ENCODE results near the gene IQCB1.

The IQCB1 gene

DNA sequence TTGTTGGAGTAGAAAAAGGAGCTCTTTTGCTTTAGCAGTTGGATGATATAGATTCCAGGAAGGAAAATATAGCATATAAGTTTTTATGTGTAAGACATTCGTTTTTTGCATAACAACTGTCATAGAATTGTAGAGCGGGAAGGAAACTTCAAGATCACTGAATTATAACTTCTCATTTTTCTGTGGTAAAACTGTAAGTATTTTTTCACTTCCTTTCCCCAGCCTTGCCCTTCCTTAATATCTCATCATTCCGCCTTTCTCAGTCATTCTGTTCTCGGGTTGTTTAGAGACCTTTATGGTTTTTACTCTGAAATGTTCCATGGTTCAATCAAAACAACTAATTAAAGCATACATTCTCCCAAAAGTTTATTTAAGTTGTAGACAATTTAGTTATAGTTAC is 1.2 kb upstream of the IQCB1 start:
- TF ChIP-seq ZC3H10 (CRISPR knock-in tag; IDR thresholded peaks at IDR 0.05) (no peak), OSR1 (CRISPR knock-in tag; IDR thresholded peaks at IDR 0.05) (no peak), CREB5 (CRISPR knock-in tag; IDR thresholded peaks at IDR 0.05; ENCODE audit: low read depth) (no peak), CSRNP3 (CRISPR knock-in tag; IDR thresholded peaks at IDR 0.05) (no peak), GLIS3 (CRISPR knock-in tag; IDR thresholded peaks at IDR 0.05) (no peak), PPARA (CRISPR knock-in tag; IDR thresholded peaks at IDR 0.05; ENCODE audit: borderline replicate concordance) (no peak), BACH2 (CRISPR knock-in tag; IDR thresholded peaks at IDR 0.05; ENCODE audit: borderline replicate concordance) (no peak), TCF4 (CRISPR knock-in tag; IDR thresholded peaks at IDR 0.05; ENCODE audit: borderline replicate concordance) (no peak), ZFP3 (CRISPR knock-in tag; IDR thresholded peaks at IDR 0.05) (no peak), TSHZ2 (CRISPR knock-in tag; IDR thresholded peaks at IDR 0.05) (no peak), ZNF565 (CRISPR knock-in tag; conservative IDR thresholded peaks at IDR 0.05; ENCODE audit: low read depth) (no peak), ISL1 (CRISPR knock-in tag; IDR thresholded peaks at IDR 0.05) (no peak), TOX (CRISPR knock-in tag; IDR thresholded peaks at IDR 0.05; ENCODE audit: borderline replicate concordance) (no peak), CSDC2 (CRISPR knock-in tag; IDR thresholded peaks at IDR 0.05) (no peak), SNAI2 (CRISPR knock-in tag; IDR thresholded peaks at IDR 0.05) (no peak), POU6F1 (CRISPR knock-in tag; IDR thresholded peaks at IDR 0.05; ENCODE audit: borderline replicate concordance, low read depth) (no peak), ZNF70 (CRISPR knock-in tag; IDR thresholded peaks at IDR 0.05) (no peak), ZFP30 (CRISPR knock-in tag; IDR thresholded peaks at IDR 0.05) (no peak), ZNF8 (CRISPR knock-in tag; IDR thresholded peaks at IDR 0.05) (no peak), ESRRG (CRISPR knock-in tag; IDR thresholded peaks at IDR 0.05) (no peak)
- no peak for ATAC-seq

DNA sequence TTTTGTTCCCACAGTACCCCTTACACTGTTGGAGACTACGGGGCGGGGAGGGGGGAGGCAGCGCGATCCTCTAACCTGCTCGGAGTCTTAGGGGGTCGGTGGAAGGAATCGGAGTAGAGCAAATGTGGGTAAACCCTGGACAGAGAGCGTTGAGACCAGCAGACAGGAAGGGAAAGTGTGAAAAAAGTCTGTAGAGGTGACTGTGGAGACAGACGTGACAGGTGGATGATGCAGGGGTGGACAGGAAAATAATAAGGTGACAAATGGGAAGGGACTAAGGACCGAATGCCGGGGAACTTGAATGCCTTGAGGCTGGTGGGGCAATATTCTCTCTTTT is 573 bp upstream of the IQCB1 start:
- TF ChIP-seq PPARA (CRISPR knock-in tag; IDR thresholded peaks at IDR 0.05; ENCODE audit: borderline replicate concordance) (no peak), TOX (CRISPR knock-in tag; IDR thresholded peaks at IDR 0.05; ENCODE audit: borderline replicate concordance) (no peak), ZC3H10 (CRISPR knock-in tag; IDR thresholded peaks at IDR 0.05) (no peak), OSR1 (CRISPR knock-in tag; IDR thresholded peaks at IDR 0.05) (no peak), ISL1 (CRISPR knock-in tag; IDR thresholded peaks at IDR 0.05) (no peak)
- ATAC-seq, result peak; percentile 36

DNA sequence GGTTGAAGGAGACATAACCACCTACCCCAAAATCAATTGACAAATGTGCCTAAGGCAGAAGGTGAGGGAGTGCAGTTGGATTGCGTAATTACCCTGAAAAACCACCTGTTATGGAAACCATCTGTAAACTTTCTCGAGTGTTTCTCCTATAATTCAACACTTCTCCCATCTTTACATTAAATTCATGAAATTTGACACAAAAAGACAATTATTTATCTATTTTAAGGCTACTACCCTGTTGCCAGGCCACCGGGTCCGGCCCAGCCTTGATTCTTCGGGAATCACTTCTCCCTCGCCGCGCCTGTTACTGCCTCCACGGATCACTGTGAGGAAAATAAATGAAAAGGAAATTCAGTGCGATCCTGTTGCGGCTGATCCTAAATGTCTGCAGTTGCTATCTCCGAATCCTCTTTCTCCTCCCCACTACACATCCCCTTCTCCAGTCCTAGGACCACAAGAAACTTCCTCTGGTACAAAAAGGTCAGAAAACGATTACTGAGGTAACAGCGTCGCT is 646 bp downstream of the IQCB1 start:
- ATAC-seq, result peak; percentile 41
- TF ChIP-seq RARB (CRISPR knock-in tag; IDR thresholded peaks at IDR 0.05), result no peak
- no peak for TF ChIP-seq TCF4 (CRISPR knock-in tag; IDR thresholded peaks at IDR 0.05; ENCODE audit: borderline replicate concordance)

- no peak for ATAC-seq
- TF ChIP-seq ZFP3 (CRISPR knock-in tag; IDR thresholded peaks at IDR 0.05) (no peak), ZFP30 (CRISPR knock-in tag; IDR thresholded peaks at IDR 0.05) (peak; percentile 98)
Observed at GRCh38 chr3:121822973-121823372, 11.9 kb downstream of the IQCB1 start.

Data from SK-N-SH treated with all-trans-retinoic acid at 6 μM for 48 hours (cell line).